EH (cell line): ENCODE results near the gene FOXK1.
"Not testable (repeated sequence)": the region's sequence is repeated elsewhere in the genome, so short reads cannot be mapped to it uniquely, and the experiment has no call there.

Experiments
- DNase-seq: peaks from one replicate; pipeline ENCODE4 v3.0.0-alpha.2; 2015; ENCODE audit warnings: low read depth

The FOXK1 gene

DNA sequence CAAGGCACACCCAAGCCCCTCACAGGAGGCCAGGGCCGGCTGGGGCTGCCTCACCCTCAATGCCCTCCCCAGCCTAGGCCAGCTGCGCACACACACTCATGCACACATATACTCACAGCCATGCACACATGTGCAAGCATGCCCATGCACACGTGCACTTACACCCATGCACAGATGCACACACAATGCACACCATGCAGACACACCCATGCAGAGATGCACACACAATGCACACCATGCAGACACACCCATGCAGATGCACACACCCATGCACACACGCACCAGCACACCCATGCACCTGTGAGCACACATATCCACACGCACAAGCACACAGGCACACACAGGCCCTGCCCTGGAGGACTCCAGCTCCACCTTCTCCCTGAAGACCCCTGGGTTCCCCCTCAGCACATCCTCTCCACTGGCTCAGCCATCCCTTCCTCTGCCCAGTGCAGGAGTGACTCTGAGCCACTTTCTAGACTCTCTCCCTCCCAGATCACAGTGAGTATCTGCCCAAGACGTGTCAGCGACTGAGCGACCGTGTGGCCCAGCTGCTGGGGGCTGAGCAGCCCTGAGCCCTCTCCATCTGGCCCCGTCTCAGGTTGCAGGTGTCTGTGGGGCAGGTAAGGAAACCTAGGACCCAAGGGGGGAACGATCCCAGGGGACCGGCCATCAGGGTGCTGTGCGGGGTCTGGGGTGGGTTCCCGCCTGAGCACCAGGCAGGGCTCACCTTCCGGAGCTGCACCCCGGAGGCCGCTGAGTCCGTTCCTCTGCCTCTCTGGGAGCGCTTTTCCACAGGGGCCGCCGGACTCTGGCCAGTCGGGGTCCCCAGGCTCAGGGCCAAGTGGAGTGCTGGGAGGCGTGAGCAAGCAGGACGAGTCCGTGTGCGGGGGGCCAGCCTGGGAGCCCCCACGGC, 119.1 kb downstream of the FOXK1 start:
- DNase-seq, result no peak

DNA sequence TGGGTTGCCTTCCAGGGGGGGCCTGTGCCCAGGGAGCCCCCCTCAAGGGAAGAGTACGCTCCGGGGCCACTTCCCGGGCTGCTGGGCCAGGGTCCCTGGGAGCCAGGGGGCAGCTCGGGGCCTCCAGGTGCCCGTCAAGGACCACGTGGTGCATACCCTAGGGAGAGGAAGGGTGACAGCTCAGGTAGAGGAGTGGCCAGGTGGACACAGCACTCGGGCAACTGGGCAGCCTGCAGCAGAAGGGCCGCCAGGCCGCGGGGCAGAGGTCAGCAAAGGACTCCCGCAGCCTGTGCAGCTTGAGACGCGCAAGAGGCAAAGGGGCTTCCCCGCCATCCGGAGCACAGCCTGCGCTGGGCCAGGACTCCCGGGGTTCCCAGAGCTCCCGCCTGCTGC, 119.7 kb downstream of the FOXK1 start:
- DNase-seq, result no peak

DNA sequence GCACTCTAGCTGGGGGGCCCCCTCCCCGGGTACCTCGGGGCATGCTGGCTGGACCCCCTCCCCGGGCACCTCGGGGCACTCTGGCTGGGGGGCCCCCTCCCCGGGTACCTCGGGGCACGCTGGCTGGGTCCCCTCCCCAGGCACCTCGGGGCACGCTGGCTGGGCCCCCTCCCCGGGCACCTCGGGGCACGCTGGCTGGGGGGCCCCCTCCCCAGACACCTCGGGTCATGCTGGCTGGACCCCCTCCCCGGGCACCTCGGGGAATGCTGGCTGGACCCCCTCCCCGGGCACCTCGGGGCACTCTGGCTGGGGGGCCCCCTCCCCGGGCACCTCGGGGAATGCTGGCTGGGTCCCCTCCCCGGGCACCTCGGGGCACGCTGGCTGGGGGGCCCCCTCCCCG, 120.5 kb downstream of the FOXK1 start:
- DNase-seq, result not testable (repeated sequence)

DNA sequence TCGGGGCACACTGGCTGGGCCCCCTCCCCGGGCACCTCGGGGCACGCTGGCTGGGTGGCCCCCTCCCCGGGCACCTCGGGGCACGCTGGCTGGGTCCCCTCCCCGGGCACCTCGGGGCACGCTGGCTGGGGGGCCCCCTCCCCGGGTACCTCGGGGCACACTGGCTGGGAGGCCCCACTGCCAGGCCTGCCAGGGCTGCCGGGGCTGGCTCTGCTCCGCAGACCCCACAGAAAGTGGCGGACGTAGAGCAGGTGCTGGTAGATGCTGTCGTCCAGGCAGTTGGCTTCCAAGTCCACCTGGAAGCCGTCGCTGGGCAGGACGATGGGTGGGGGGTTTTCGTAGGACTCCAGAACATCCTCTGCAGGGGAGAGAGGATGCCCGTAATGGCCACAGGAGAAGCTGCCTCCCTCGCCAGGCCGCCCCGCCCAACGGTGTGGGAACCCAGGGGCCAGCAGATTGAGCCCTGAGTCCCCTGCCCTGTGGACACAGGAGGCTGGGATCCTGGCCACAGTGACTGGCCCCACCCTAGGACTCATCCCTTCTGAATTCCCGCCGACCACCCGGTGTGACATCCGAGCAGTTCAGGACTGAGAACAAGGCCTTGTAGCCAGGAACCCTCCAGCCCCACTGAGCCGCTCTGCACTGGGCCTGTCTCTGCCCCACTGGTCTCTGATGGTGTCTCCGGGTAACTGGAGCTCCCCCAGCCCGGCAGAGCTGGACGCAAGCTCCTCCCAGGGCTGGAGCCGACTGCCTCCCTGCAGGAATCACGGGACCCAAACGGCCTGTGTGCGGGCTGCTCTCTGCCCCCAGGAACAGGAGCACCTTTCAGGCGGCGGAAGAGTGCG, 121.5 kb downstream of the FOXK1 start:
- DNase-seq, result no peak

DNA sequence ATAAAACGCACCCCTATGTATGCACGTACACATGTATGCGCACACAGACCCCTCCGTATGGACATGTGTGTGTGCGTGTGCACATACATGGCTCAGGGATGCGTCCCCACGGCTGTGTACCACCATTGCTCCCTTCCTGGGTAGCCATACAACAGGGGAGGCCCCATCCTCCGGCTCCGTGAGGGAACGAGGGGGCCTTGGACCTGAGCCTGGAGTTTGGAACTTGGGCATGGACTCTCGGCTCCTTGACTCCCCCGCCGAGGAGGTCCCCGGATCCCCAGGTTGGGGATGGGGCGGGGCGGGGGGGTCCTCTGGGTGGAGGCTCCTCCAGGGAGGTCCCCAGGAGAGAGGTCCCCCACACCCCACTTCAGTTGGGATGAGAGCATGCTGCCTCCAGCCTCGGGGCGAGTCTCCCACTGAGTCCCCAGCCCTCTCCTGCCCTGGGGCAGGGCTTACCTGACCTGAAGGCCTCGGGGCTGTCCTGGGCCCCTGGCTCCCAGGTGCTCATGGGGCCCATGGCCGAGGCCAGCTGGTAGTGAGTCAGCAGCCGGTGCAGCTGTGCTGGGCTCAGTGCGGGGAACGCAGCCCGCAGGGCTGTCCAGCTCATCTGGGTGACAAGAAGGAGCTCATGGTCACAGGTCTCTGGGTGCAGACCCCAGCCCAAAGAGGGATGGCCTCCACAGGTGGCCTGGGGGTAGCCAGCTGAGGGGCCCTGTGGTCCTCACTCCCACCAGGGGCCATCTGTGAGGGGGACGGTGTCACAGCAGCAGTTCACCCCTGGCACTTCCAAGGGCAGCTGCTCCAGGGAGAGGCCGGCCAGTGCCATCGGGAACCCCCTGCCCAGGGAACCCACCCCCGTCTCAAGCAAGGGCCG, 123.3 kb downstream of the FOXK1 start:
- DNase-seq, result no peak

DNA sequence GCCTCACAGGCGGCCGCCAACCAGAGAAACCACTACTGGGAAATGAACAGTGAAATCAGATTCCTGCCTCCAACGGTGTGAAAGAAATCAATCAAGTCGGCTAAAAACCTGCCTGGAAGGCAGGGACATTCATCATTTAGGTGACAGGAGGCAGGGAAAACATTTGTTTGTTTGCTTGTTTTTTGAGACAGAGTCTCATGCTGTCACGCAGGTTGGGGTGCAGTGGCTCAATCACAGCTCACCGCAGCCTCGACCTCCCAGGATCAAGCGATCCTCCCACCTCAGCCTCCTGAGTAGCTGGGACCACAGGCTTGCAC, 123.8 kb downstream of the FOXK1 start:
- DNase-seq, result no peak

DNA sequence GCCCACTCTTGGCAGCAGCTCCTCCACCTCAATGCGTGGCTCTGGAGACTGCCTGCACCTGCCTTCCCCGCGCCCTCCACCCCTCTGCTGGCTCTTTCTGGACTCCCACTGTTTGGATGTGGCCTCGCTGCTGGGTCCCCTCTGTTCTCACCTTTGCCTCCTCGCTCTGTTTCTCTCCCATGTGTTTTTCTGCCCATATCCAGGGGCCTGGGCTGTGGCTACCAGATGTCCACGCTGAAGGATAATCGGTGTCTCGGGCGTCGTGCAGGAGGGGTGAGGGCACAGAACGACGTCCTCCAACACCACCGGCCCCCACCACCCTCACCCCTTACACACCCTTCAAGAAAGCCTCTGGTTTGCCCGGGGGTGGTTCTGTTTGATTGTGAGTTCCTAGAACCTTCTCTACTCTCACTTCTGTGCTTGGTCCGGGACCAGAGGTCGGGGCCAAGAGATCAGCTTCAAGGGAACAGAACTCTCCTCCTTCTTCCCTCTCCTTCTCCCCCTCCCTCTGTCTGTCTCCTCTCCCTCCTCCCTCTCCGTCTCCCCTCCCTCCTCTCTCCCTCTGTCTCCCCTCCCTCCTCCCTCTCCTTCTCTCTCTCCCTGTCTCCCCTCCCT, 125.0 kb downstream of the FOXK1 start:
- DNase-seq, result no peak

DNA sequence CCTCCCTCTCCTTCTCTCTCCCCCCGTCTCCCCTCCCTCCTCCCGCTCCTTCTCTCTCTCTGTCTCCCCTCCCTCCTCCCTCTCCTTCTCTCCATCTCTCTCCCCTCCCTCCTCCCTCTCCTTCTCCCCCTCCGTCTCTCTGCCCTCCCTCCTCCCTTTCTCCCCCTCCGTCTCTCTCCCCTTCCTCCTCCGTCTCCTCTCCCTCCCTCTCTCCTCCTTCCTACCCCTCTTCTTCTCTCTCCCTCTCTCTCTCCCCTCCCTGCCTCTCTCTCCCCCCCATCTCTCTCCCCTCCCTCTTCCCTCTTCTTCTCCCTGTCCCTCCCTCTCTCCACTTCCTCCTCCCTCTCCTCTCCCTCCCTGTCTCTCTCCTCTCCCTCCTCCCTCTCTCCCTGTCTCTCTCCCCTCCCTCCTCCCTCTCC, 125.5 kb downstream of the FOXK1 start:
- no peak for DNase-seq

DNA sequence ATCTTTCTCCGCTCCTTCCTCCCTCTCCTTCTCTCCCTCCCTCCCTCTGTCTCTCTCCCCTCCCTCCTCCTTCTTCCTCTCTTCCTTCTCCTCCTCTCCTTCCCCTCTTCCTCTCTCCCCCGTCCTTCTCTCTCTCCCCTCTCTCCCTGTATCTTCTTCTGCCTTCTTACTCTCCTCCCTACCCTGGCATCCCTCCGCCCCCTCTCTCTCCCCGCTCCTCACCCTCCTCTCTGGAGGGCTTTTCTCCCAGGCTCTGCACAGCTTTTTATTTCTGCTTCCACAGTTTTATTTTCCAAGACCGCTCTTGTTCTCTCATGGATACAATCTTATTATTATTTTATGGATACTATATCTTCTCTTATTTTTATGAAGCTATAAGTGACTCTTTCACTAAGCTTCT, 125.9 kb downstream of the FOXK1 start:
- no peak for DNase-seq

DNA sequence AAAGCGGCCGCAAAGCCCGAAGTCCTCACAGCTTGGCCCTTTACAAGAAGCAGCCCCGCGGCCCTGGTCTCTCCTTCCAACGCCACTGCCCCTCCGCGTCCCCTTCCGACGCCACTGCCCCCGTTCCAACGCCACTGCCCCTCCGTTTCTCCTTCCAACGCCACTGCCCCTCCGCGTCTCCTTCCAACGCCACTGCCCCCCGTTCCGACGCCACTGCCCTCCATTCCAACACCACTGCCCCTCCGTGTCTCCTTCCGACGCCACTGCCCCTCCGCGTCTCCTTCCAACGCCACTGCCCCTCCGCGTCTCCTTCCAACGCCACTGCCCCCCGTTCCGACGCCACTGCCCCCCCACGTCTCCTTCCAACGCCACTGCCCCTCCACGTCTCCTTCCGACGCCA, 126.5 kb downstream of the FOXK1 start:
- no peak for DNase-seq

DNA sequence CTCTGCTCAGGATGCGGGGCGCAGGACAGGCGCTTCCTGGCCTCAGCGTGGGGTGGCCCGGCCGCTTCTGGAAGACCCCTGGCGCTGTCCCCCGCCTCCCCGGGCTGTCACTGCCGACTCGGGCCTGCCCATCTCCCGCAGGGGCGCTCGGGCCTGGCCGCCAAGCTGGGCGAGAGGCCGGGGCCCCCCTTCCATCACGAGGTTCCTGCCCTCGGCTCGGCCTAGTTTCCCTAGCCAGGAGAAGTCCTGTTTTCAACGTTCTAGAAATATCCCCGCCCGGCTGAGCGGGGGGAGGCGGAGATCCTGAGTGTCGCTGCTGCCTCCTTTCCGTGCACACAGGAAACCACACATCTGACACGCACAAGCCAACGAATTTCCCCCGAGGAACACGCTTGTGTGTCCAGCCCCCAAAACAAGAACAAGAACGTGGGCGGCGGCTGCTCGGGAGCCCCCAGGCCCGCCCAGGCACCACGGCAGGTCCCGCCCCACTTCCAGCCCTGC, 127.0 kb downstream of the FOXK1 start:
- DNase-seq, result no peak

DNA sequence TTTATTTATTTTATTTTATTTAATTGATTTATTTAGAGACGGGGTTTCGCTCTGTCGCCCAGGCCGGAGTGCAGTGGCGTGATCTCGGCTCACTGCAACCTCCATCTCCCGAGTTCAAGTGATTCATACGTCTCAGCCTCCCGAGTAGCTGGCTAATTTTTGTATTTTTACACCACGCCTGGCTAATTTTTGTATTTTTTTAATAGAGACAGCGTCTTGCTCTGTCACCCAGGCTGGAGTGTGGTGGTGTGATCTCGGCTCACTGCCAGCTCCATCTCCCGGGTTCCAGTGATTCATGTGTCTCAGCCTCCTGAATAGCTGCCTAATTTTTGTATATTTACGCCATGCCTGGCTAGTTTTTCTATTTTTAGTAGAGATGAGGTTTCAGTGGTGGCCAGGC, 127.6 kb downstream of the FOXK1 start:
- DNase-seq, result no peak

DNA sequence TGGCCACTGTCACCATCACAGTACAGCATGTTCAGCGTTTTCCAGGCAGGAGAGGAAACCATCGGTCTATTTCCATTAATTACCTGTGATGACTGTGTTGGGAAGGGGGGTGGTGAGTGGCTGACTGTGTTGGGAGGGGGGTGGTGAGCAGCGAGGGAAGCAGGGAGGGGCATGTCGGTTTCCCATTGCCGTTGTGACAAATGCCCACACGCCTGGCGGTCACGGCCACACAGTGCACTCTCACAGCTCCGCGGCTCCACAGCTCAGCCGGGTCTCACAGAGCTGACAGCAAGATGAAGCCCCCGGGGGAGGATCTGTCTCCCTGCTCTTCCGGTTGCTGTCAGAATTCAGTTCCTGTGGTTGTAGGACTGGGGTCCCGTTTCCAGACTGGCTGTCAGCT, 132.3 kb downstream of the FOXK1 start:
- DNase-seq, result no peak

DNA sequence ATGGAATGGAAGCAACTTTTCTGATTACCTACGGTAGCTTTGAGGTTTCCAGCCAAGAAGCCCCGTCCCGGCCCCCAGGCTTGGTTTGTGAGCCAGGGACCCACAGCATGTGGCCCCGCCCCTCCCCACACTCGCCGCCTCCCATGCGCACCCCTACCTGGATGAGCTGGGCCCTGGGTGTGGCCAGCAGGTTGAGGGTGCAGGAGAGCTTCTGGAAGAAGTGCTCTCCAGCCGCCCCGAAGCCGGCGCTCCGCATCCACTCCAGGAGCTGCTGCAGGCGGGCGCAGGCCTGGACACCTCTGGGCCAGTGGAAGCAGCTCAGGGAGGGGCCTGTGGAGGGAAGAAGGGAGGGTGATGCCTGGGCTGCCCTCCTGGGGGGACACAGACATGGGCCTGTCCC, 133.0 kb downstream of the FOXK1 start:
- DNase-seq, result no peak

DNA sequence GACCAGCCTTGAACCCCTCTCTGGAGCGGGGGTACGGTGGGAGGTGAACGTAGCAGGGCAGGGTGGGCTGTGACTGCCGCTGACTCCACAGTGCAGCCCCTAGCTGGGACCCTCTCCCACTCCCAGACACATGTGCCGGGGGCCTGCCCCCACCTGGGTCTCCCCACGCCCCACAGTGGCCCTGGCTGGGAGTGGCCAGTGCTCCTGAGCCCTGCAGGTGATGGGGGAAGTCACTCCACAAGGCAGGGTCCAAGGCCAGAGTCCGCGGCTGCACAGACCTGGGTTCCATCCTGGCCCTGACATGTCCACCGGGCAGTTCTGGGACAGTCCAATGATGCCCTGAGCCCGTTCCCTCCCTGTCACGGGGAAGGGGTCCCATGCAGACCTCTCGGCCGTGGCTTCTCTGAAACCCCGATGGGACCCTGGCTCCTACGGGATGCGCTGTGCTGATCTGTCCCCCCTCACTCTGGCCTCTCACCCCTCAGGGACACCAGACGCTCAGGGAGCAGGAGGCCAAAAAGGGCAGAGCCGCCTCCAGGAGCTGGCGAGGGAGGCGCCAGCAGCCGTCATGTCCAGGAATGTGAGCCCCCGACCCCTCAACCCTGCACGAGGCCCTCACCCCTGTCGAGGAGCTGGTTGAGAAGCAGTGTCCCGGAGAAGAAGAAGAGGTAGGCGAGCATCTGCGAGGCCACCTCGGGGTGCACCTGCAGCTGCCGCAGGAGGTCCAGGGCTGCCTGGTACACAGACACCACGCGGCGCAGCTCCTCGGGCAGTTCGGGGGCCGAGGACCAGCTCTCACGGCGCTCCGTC, 133.7 kb downstream of the FOXK1 start:
- DNase-seq, result no peak

DNA sequence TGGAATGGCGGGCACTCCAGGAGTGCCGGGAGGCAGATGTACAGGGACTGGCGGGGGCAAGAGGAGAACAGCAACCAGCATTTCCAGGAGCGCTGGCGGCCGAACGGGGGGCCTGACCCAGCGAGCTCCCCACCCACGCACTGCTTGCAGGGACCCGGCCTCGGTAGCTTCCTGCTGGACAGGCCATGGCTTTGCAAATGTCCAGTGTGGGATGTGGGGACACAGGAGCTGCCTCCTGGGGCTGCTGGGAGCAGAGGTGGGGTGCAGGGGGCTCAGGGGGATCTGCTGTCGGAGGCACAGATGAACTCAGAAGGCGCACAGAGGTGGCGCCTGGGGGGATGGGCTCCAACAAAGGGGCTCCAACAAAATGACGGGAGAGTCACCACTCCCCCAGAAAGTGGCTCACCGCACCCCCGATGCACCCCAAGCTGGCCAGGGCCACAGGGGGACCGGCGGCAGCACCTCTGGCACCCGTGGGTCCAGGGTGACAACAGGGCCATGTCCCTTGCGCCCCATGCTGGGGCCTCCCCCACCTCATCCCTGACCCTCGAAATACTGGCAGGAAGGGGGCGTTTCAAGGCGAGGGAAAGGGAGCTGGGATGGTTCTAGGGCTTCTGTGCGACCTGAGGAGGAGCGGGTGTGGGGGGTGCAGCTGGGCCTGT, 134.5 kb downstream of the FOXK1 start:
- DNase-seq, result no peak

DNA sequence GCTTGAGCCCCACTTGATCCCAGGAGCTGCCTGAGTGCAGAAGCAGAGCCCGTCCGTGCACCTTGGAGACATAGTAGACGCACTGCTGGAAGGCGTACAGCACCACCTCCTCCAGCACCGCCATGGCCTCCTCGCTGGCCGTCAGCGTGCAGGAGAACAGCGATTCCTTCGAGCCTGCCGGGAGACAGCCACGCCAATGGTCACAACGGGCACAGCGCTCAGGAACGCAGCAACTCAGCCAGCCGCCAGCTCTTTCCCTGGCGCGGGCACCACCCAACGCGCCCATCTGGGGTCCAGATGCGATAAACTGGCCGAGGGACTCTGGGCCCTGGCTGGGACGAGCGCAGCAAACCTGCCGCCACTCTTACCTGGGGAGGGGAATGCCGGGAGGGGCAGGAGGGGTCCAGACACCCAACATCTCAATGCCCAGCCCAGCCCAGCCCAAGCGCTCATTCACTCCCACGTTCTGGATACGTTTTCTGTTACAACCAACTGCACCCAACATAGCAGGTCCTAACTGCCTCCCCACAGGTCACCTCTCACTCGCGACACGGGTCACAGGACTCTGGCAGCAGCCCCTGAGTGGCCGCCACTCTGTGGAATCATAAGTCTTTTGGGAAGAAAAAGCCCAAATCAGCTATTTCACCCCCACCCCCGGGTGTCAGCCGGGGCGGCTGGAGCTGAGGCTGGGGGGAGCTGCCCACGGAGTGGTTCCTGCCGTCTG, 135.2 kb downstream of the FOXK1 start:
- no peak for DNase-seq

DNA sequence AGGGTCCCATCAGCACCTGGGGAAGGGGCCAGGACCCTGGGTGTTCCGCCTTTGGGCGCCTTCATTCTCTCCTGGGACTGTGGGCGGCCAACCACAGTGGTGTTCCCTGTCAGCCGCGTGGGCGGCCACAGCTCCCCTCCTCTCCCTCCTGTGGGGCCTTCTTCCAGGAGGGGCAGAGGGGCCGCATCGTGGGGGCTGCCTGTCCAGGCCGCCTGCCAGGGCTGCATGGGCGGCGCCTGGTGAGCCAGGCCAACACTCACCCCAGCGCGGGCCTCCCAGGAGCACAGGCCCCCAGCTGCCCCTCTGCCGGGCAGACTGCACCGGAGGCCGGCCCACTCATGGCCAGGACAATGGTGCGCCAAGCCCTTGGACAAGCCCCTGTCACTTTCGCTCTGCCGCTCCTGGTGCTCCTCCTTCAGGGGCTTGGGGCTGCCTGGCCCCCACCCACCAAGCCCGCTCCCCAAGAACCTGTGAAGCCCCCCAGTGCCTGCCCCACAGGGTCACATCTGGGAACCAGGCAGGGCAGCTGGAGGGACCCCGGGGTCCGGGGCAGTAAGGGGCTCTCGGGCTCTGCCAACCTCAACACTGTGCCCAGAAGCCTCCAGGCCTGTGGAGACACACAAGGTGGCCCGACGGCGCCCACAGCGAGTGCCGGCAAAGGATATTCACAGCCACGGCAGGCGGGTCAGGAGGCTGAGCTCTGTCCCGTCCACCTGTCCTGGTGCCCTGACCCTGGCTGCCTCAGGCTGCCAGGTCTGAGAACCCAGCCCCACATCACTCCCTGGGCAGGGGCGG, 136.1 kb downstream of the FOXK1 start:
- no peak for DNase-seq
